OCI-LY7 (cell line): ENCODE measurements around the gene SYNPO.

ENCODE experiments used
- CTCF ChIP-seq: fragments of 200-600 bp; sonication (generic); conservative IDR thresholded peaks from 2 replicates; pipeline ENCODE4 v1.5.1; 2014; ENCODE audit warnings: mild to moderate bottlenecking, antibody characterized with exemption, low read length, moderate library complexity, mixed read lengths
- EZH2phosphoT487 ChIP-seq: fragments of 200-600 bp; sonication (generic); IDR thresholded peaks from 2 replicates; pipeline ENCODE4 v1.6.1; 2018; ENCODE audit warnings: low read depth, borderline replicate concordance, mild to moderate bottlenecking, mixed run types, antibody characterized with exemption, low read length, moderate library complexity, mixed read lengths

GRCh38 chr5:150612905-150613670 lies 27.4 kb upstream of the SYNPO start:
- no peak for TF ChIP-seq CTCF
- no peak for TF ChIP-seq EZH2phosphoT487
